ENCODE measurements around the gene ACSL1. TPM values are rescaled to one million over a fixed set of nuclear protein-coding genes. Genes with fewer than 3 reads are reported as not detected.

Gene ACSL1
- total and polyA plus RNA-seq, 9 of the 15 experiments (the other 6 are each of a cell fraction or from before 2014, with no cell fraction given), result 6.7 to 24.1 (median 15.0) TPM

GRCh38 chr4:184769141-184769765 is 56.5 kb downstream of the ACSL1 start (continued):
- TF ChIP-seq ZNF354B (CRISPR knock-in tag; IDR thresholded peaks at IDR 0.05), result no peak
- no peak for TF ChIP-seq C11orf30 (IDR thresholded peaks at IDR 0.05; ENCODE audit: low read depth)
- TF ChIP-seq ZNF609 (CRISPR knock-in tag; IDR thresholded peaks at IDR 0.05; ENCODE audit: borderline replicate concordance), result no peak
- TF ChIP-seq RCOR1 (IDR thresholded peaks at IDR 0.05; ENCODE audit: borderline replicate concordance in 1 of 2, low read depth in 2 of 2, low read length in 2 of 2), result no peak

- Histone ChIP-seq H3K27me3 (ENCODE audit: control insufficient read depth in 2 of 2, insufficient read depth in 2 of 2, low read length in 2 of 2) (no peaks in the 10 kb centered on the region), H2AFZ (ENCODE audit: low read depth, low read length) (no peak overlapping the region), H3K4me1 (replicated peaks in 1 of 2; ENCODE audit: control insufficient read depth in 2 of 2, insufficient read depth in 2 of 2, low read length in 2 of 2) (no peaks in the 10 kb centered on the region), H3K9ac (ENCODE audit: insufficient read depth in 1 of 2, low read depth in 2 of 2, low read length in 2 of 2) (no peak overlapping the region), H4K20me1 (replicated peaks; ENCODE audit: control insufficient read depth, insufficient read depth, low read length) (no peaks in the 10 kb centered on the region), H3K9me3 (replicated peaks; ENCODE audit: control insufficient read depth, insufficient read depth, low read depth, low read length) (no peaks in the 10 kb centered on the region), H3K27ac (ENCODE audit: extremely low read depth, low read depth, low read length) (no peak overlapping the region), H3K9me1 (ENCODE audit: control insufficient read depth, insufficient read depth, low read length) (no peaks in the 10 kb centered on the region), H3K79me2 (ENCODE audit: control insufficient read depth, insufficient read depth, low read length) (no peaks in the 10 kb centered on the region), H3K4me2 (ENCODE audit: insufficient read depth, low read length) (no peak overlapping the region), H3K36me3 (ENCODE audit: control insufficient read depth, insufficient read depth, low read length) (peaks cover 12% of the 10 kb centered on the region; the same call in 1 of the 3 replicates), H3K4me3 (no peak overlapping the region)
- no peak for DNase-seq (ENCODE audit: extremely low read depth in 1 of 4, low spot score in 3 of 4)
- 65% methylated on average over 5 of the region's 5 CpGs for WGBS (ENCODE audit: insufficient coverage, low coverage, missing lambda C conversion rate)
- no TSS peak for BruUV-seq (replicated peaks)
- ChIA-PET POLR2A (no interaction called here), CTCF (ENCODE audit: low intra/inter-chr PET ratio) (no interaction called here)
- ATAC-seq, result no peak
- FAIRE-seq, result no peak
- in situ Hi-C loops (cut with MboI) (no loop called here), intact Hi-C loops (cut with micrococcal nuclease) (no loop called here)
- TF ChIP-seq ARID3B (CRISPR knock-in tag; IDR thresholded peaks at IDR 0.05; ENCODE audit: borderline replicate concordance) (no peak), SMARCA5 (IDR thresholded peaks at IDR 0.05) (no peak), CREM (IDR thresholded peaks at IDR 0.05; ENCODE audit: low read depth) (no peak), SMAD1 (IDR thresholded peaks at IDR 0.05; ENCODE audit: low read depth, low read length, partially characterized antibody) (no peak), U2AF2 (optimal IDR thresholded peaks at IDR 0.05; ENCODE audit: low read depth, low read length) (no peak)
These were observed 57.5 kb downstream of the ACSL1 start for GRCh38 chr4:184768296-184768695.

Data from K562 (cell line).